HEK293T (cell line): ENCODE measurements around the gene SAMD14.

ENCODE experiments used
- CTCF ChIA-PET: fragments of 350-600 bp; formaldehyde crosslinking; extraction: SDS; loops from one replicate; lab custom pipeline; 2021; ENCODE audit warnings: antibody characterized with exemption, inconsistent platforms; lab: Yijun Ruan, JAX
- POLR2A ChIA-PET: fragments of 350-600 bp; formaldehyde crosslinking; extraction: SDS; loops from one replicate; lab custom pipeline; 2020; ENCODE audit warnings: antibody characterized with exemption, inconsistent platforms; lab: Yijun Ruan, JAX
- DNase-seq: peaks from one replicate; pipeline ENCODE4 v3.0.0; 2012; ENCODE audit warnings: mixed read lengths; ENCODE audit errors: extremely low spot score
- ARNT ChIP-seq: fragments of 450-650 bp; IDR thresholded peaks from 2 replicates; pipeline ENCODE4 v1.6.1; 2017; ENCODE audit warnings: mild to moderate bottlenecking
- BHLHE40 ChIP-seq: fragments of 450-650 bp; IDR thresholded peaks from 2 replicates; pipeline ENCODE4 v1.6.1; 2016; ENCODE audit warnings: mild to moderate bottlenecking, moderate library complexity, borderline replicate concordance
- CTBP1 ChIP-seq: fragments of 450-650 bp; IDR thresholded peaks from 2 replicates; pipeline ENCODE4 v1.6.1; 2016; ENCODE audit warnings: borderline replicate concordance
- ELF4 ChIP-seq: fragments of 450-650 bp; IDR thresholded peaks from 2 replicates; pipeline ENCODE4 v1.6.1; 2017; ENCODE audit warnings: antibody characterized with exemption
- FOXA1 ChIP-seq: fragments of 450-650 bp; IDR thresholded peaks from 2 replicates; pipeline ENCODE4 v1.6.1; 2016; ENCODE audit warnings: mild to moderate bottlenecking
- FOXK2 ChIP-seq: fragments of 450-650 bp; IDR thresholded peaks from 2 replicates; pipeline ENCODE4 v1.6.1; 2016; ENCODE audit warnings: mild to moderate bottlenecking
- FOXM1 ChIP-seq: fragments of 450-650 bp; IDR thresholded peaks from 2 replicates; pipeline ENCODE4 v1.6.1; 2017; ENCODE audit warnings: mild to moderate bottlenecking, borderline replicate concordance
- HDGF ChIP-seq: fragments of 450-650 bp; IDR thresholded peaks from 2 replicates; pipeline ENCODE4 v1.6.1; 2017; ENCODE audit warnings: antibody characterized with exemption, borderline replicate concordance
- L3MBTL2 ChIP-seq: fragments of 450-650 bp; conservative IDR thresholded peaks from 2 replicates; pipeline ENCODE4 v1.6.1; 2016; ENCODE audit warnings: mild to moderate bottlenecking
- LEF1 ChIP-seq: fragments of 450-650 bp; IDR thresholded peaks from 2 replicates; pipeline ENCODE4 v1.6.1; 2017; ENCODE audit warnings: mild to moderate bottlenecking, borderline replicate concordance
- NFRKB ChIP-seq: fragments of 450-650 bp; IDR thresholded peaks from 2 replicates; pipeline ENCODE4 v1.6.1; 2016; ENCODE audit warnings: mild to moderate bottlenecking, moderate library complexity
- PKNOX1 ChIP-seq: fragments of 450-650 bp; IDR thresholded peaks from 2 replicates; pipeline ENCODE4 v1.6.1; 2016
- SP1 ChIP-seq: fragments of 450-650 bp; IDR thresholded peaks from 2 replicates; pipeline ENCODE4 v1.6.1; 2017
- SUZ12 ChIP-seq: fragments of 450-650 bp; IDR thresholded peaks from 2 replicates; pipeline ENCODE4 v1.6.1; 2016; ENCODE audit warnings: mild to moderate bottlenecking
- TARDBP ChIP-seq: fragments of 450-650 bp; IDR thresholded peaks from 2 replicates; pipeline ENCODE4 v1.6.1; 2016
- ZNF384 ChIP-seq: fragments of 450-650 bp; IDR thresholded peaks from 2 replicates; pipeline ENCODE4 v1.6.1; 2016

Gene SAMD14

DNA sequence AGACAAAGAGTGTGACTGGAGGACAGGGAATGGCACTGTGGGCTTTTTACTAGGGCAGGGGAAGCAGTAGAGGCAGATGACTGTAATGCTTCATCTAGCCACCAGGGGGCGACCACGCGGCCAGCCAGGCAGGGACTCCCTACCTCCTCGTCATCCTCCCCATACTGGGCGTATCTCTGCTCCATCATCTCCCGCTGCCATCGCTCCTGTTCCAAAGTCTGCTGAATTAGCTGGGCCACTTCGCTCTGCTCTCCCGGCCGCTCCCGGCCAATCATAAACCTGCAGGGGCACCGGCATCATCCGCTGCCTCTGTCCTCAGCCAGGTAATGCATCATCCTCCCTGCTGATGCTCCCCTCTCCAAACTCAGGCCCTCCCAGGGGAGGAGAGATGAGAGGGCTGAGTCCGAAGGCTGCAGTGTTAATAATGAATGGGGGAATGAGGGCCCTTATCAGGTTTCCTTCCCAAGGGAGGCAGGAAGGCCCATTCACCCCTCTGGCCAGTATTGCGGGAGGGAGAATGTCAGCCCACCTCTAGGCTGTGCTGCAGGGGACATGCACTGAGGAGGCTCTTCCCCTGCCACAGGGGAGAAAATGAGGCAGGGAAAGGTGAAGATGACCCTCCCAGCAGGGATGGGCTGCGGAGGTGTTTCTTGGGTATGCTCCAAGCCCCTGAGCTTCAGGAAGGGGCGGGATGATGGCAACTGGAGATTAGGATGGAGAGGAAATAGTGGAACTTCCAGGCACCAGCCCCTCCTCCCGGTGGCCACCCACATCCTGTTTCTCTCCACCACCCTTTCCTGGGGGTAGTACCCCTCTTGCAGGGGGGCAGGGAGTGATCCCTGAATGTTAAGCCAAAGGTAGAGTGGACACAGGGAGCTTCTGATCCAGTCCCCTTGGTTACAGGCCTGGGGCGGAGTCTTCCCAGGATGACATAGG, 10.3 kb upstream of the SAMD14 start:
- TF ChIP-seq HDGF (no peak), CTBP1 (no peak), FOXA1 (no peak), LEF1 (no peak), L3MBTL2 (no peak), BHLHE40 (no peak)
- DNase-seq = peak; percentile 93
- ChIA-PET CTCF (interaction anchor here (0.9 to 2.3 kb wide), 4 partner anchors 12 to 145 kb away, joined by 3 to 6 read pairs (median 3); no protein-coding TSS in a partner anchor), POLR2A (interaction anchor here (1.5 kb wide), 1 partner anchor 22 kb away, joined by 3 read pairs; no protein-coding TSS in a partner anchor)

DNA sequence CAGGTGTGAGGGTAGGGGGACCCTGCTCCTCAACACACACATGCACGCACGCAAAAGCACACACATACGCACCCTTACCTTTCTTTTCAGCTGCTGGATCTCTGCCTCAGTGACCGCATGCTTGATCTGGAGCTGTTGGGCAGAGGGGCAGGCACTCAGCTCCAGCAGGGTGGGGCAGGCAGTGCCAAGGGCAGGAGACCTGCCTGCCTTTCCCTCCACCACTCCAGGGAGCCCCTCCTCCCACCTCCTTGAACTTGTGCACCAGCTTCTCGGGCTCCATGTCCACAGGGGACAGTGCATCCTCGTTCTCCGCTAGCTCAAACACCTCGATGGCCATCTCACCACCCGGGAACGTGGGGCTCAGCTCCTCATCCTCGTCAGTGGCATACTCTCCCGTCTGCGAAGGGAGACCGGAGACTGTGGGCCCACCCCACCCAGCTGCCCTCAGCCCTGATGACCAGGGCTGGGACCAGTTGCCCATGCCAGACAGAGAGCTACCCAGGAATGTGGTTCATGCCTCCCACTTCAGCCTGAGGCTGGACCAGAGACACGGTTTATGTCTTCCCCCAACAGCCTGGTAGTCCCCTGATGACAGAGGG, 9.3 kb upstream of the SAMD14 start:
- TF ChIP-seq SP1 (no peak), ZNF384 (no peak), SUZ12 (no peak), L3MBTL2 (no peak), FOXM1 (no peak), HDGF (no peak), FOXA1 (no peak), NFRKB (no peak), LEF1 (no peak), BHLHE40 (no peak), PKNOX1 (no peak), TARDBP (no peak), CTBP1 (no peak), FOXK2 (no peak)

GRCh38 chr17:50137042-50137441, 7.1 kb upstream of the SAMD14 start:
- DNase-seq = no peak
- ChIA-PET POLR2A (interaction anchor here (0.6 to 1.5 kb wide), 4 partner anchors 14 to 41 kb away, joined by 3 to 8 read pairs (median 5); no protein-coding TSS in a partner anchor), CTCF (interaction anchor here (0.7 to 1.4 kb wide), 3 partner anchors 9 to 33 kb away, joined by 3 to 4 read pairs (median 4); no protein-coding TSS in a partner anchor)
- TF ChIP-seq L3MBTL2 (no peak), ZNF384 (no peak), HDGF (no peak), SP1 (no peak), ELF4 (no peak), NFRKB (no peak), CTBP1 (no peak), FOXM1 (no peak), SUZ12 (no peak), ARNT (no peak), FOXK2 (no peak), BHLHE40 (no peak), TARDBP (no peak), PKNOX1 (no peak), FOXA1 (no peak), LEF1 (no peak)

More for the DNA sequence above, 9.3 kb upstream of the SAMD14 start:
- ChIA-PET CTCF (interaction anchor here (0.9 to 2.3 kb wide), 7 partner anchors 13 to 81 kb away, joined by 3 to 6 read pairs (median 4); no protein-coding TSS in a partner anchor), POLR2A (interaction anchor here (0.9 to 1.5 kb wide), 7 partner anchors 8 to 23 kb away, joined by 3 to 8 read pairs (median 4); no protein-coding TSS in a partner anchor)
- DNase-seq = no peak

- no peak for TF ChIP-seq SUZ12
- no peak for TF ChIP-seq LEF1
- TF ChIP-seq NFRKB = no peak
- TF ChIP-seq BHLHE40 = no peak
- CTCF ChIA-PET = interaction anchor here (0.7 to 1.4 kb wide), 2 partner anchors 26 to 33 kb away, joined by 3 to 4 read pairs; no protein-coding TSS in a partner anchor
- POLR2A ChIA-PET = interaction anchor here (1.0 to 1.5 kb wide), 3 partner anchors 15 to 42 kb away, joined by 3 to 8 read pairs (median 7); no protein-coding TSS in a partner anchor
- DNase-seq = no peak
Measured at GRCh38 chr17:50136096-50136687, 6.2 kb upstream of the SAMD14 start.

- TF ChIP-seq LEF1 (no peak), SP1 (no peak), L3MBTL2 (no peak), FOXK2 (no peak), ARNT (no peak), FOXM1 (no peak), HDGF (no peak), BHLHE40 (no peak), NFRKB (no peak)
- DNase-seq = no peak
- POLR2A ChIA-PET = interaction anchor here (1.2 kb wide), 2 partner anchors 16 to 17 kb away, joined by 6 to 8 read pairs; no protein-coding TSS in a partner anchor
- CTCF ChIA-PET = interaction anchor here (1.4 to 1.7 kb wide), 2 partner anchors 26 to 34 kb away, joined by 4 to 9 read pairs; no protein-coding TSS in a partner anchor
Measured at GRCh38 chr17:50135316-50136095, 5.5 kb upstream of the SAMD14 start.
